Fibroblast of lung (primary cell): ENCODE measurements around the gene CHFR. TPM values are rescaled to one million over a fixed set of nuclear protein-coding genes. Genes with fewer than 3 reads are reported as not detected.
"Not testable (repeated sequence)": the region's sequence is repeated elsewhere in the genome, so short reads cannot be mapped to it uniquely, and the experiment has no call there.

Experiments used
- DNase-seq, 2 donors: peaks; one replicate each; pipeline versions ENCODE4 v3.0.0 to v3.0.0-alpha.2; 2010; ENCODE audit warnings: low read depth in 2 of 2
- H2AFZ ChIP-seq: 2 replicates; pipeline ENCODE4 v1.5.1; 2012; ENCODE audit warnings: low read length, control low read depth, inconsistent platforms
- H3K27ac ChIP-seq: 2 replicates; pipeline ENCODE4 v1.5.1; 2011; ENCODE audit warnings: low read length, control low read depth; ENCODE audit not compliant: insufficient read depth
- H3K27me3 ChIP-seq: 2 replicates; pipeline ENCODE4 v1.5.1; 2011; ENCODE audit warnings: mild to moderate bottlenecking, low read length; ENCODE audit not compliant: control insufficient read depth, insufficient read depth
- H3K36me3 ChIP-seq: 2 replicates; pipeline ENCODE4 v1.5.1; 2011; ENCODE audit warnings: low read length; ENCODE audit not compliant: control insufficient read depth, insufficient read depth
- H3K4me1 ChIP-seq: 2 replicates; pipeline ENCODE4 v1.5.1; 2011; ENCODE audit warnings: low read length; ENCODE audit not compliant: control insufficient read depth, insufficient read depth; ENCODE audit errors: extremely low read depth
- H3K4me2 ChIP-seq: 2 replicates; pipeline ENCODE4 v1.5.1; 2011; ENCODE audit warnings: low read length, control low read depth; ENCODE audit not compliant: insufficient read depth; ENCODE audit errors: extremely low read depth
- H3K4me3 ChIP-seq, 4 experiments: fragments of 200-600 bp in 1 of 4; sonication (generic) in 1 of 4; replicated peaks in 1 of 4; 2 replicates each; pipeline ENCODE4 v1.5.1; 2011 to 2016; ENCODE audit warnings: low read length in 4 of 4, low read depth in 3 of 4, mild to moderate bottlenecking in 3 of 4, control low read depth in 2 of 4, inconsistent platforms in 1 of 4, mixed read lengths in 1 of 4; ENCODE audit not compliant: insufficient read depth in 1 of 4; ENCODE audit errors: control extremely low read depth in 1 of 4
- H3K79me2 ChIP-seq: 2 replicates; pipeline ENCODE4 v1.5.1; 2012; ENCODE audit warnings: mild to moderate bottlenecking, low read length, inconsistent platforms; ENCODE audit not compliant: control insufficient read depth, insufficient read depth
- H3K9ac ChIP-seq: 2 replicates; pipeline ENCODE4 v1.5.1; 2011; ENCODE audit warnings: mild to moderate bottlenecking, low read length, control low read depth; ENCODE audit not compliant: insufficient read depth
- H3K9me3 ChIP-seq: 2 replicates; pipeline ENCODE4 v1.5.1; 2012; ENCODE audit warnings: low read depth, low read length; ENCODE audit not compliant: control insufficient read depth, insufficient read depth
- H4K20me1 ChIP-seq: 2 replicates; pipeline ENCODE4 v1.5.1; 2011; ENCODE audit warnings: low read length; ENCODE audit not compliant: control insufficient read depth, insufficient read depth; ENCODE audit errors: extremely low read depth
- EZH2 ChIP-seq: IDR thresholded peaks from 2 replicates; pipeline ENCODE4 v1.5.1; 2012; ENCODE audit warnings: low read length, control low read depth, mild to moderate bottlenecking; ENCODE audit errors: missing control alignments
- polyA plus RNA-seq, 2 donors: library from polyadenylated mRNA; depleted of rRNA in 1 of 2; stranded (reverse) in 1 of 2; unstranded in 1 of 2; fragments of >200 nt; gene quantifications; 2 replicates each; pipeline ENCODE4 v1.2.1, GENCODE V29; 2011 to 2012; ENCODE audit warnings: missing spikeins in 1 of 2
- total RNA-seq: library from RNA; depleted of rRNA; stranded (reverse); fragments of >200 nt; gene quantifications from 2 replicates; pipeline ENCODE4 v1.2.1, GENCODE V29; 2014
- TF ChIP-seq, protein P1 (sequence below), 2 donors: IDR thresholded peaks in 1 of 2; conservative IDR thresholded peaks in 1 of 2; 1 replicate in 1 of 2; 2 replicates in 1 of 2; pipeline ENCODE4 v1.5.1; 2011 to 2012; ENCODE audit warnings: low read length in 2 of 2, control low read depth in 1 of 2, inconsistent platforms in 1 of 2, low read depth in 1 of 2, mild to moderate bottlenecking in 1 of 2

The CHFR gene
- total and polyA plus RNA-seq, 2 donors (not counting 1 experiment from before 2014, with no cell fraction given) = 24.3 to 28.2 TPM

DNA sequence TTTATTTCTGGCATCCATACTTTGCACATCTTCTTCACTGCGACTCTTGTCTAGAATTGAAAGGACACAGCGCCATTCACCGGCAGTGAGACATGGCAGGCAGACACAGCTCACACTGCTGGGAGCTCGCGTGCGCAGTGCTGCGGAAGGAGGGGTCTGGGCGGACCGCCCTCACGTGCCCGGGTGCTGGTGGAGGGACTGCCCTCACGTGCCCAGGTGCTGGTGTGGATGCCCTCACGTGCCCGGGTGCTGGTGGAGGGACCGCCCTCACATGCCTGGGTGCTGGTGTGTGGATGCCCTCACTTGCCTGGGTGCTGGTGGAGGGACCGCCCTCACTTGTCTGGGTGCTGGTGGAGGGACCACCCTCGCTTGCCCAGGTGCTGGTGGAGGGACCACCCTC is 30.8 kb downstream of the CHFR start:
- Histone ChIP-seq H3K27me3 (no peaks in the 10 kb centered on the region), H3K4me1 (no peaks in the 10 kb centered on the region), H3K4me2 (no peak overlapping the region), H3K9me3 (no peaks in the 10 kb centered on the region), H2AFZ (no peak overlapping the region), H3K27ac (no peak overlapping the region), H3K36me3 (peaks cover 40% of the 10 kb centered on the region), H3K9ac (no peak overlapping the region), H4K20me1 (no peaks in the 10 kb centered on the region), H3K4me3 (no peak overlapping the region), H3K79me2 (no peaks in the 10 kb centered on the region)
- TF ChIP-seq EZH2 = no peak
- TF ChIP-seq, protein P1, sequence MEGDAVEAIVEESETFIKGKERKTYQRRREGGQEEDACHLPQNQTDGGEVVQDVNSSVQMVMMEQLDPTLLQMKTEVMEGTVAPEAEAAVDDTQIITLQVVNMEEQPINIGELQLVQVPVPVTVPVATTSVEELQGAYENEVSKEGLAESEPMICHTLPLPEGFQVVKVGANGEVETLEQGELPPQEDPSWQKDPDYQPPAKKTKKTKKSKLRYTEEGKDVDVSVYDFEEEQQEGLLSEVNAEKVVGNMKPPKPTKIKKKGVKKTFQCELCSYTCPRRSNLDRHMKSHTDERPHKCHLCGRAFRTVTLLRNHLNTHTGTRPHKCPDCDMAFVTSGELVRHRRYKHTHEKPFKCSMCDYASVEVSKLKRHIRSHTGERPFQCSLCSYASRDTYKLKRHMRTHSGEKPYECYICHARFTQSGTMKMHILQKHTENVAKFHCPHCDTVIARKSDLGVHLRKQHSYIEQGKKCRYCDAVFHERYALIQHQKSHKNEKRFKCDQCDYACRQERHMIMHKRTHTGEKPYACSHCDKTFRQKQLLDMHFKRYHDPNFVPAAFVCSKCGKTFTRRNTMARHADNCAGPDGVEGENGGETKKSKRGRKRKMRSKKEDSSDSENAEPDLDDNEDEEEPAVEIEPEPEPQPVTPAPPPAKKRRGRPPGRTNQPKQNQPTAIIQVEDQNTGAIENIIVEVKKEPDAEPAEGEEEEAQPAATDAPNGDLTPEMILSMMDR (conservative IDR thresholded peaks at IDR 0.05 in 1 of 2, IDR thresholded peaks at IDR 0.05 in 1 of 2; ENCODE audit: low read depth in 1 of 2, low read length in 2 of 2) = no peak
- DNase-seq = no peak

DNA sequence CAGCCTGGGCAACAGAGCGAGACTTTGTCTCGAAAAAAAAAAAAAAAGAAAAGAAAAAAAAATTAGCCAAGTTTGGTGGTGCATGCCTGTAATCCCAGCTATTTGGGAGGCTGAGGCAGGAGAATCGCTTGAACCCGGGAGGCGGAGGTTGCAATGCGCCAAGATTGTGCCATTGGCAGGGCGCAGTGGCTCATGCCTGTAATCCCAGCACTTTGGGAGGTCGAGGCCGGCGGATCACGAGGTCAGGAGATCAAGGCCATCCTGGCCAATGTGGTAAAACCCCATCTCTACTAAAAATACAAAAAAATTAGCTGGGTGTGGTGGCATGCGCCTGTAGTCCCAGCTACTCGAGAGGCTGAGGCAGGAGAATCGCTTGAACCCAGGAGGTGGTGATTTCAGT is 32.2 kb downstream of the CHFR start:
- not testable (repeated sequence) for H3K9me3 ChIP-seq, H3K27me3 ChIP-seq, H3K27ac ChIP-seq, H2AFZ ChIP-seq, H3K4me3 ChIP-seq, H3K79me2 ChIP-seq, H3K9ac ChIP-seq, H3K4me2 ChIP-seq, H3K4me1 ChIP-seq, DNase-seq, H4K20me1 ChIP-seq
- H3K36me3 ChIP-seq = peaks cover 45% of the 10 kb centered on the region

DNA sequence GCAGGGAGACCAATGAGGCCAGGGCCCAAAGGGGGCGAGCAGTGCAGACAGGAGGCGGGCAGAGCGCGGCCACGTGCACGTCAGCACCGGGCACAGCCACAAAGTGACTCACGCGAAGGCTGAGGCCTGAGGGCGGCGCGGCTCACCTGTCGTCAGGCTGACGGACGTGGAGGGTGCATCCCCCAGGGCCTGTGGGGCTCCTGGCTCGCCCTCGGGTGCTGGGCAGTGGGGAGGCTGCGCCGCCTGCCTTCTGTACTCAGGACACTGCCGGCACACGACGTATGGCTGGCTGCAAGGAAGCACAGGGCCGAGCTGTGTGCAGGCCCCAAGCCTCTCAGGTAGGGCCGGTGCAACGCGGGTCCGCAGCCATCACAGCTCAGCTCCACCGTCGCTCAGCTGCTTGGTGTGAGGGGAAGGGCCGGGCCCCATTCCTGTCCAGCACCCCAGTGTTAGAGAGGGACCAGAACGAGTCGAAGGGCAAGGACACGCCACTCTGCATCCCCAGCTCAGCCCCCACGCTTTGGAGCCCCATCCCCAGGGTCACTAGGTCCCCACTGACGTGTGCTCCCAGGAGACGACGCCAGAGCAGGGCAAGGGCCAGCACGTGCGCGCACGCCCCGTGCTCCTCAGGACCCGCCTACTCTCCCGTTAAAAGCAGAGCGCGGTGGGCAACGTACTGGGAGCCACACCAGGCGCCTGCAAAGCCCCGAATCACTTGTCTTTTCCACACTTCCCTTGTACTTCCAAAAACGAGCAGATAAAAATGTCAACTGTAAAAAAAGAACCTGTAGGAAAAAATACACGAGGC is 33.9 kb downstream of the CHFR start:
- Histone ChIP-seq H3K4me2 (no peak overlapping the region), H3K27ac (no peak overlapping the region), H3K9ac (no peak overlapping the region), H4K20me1 (no peaks in the 10 kb centered on the region), H3K9me3 (no peaks in the 10 kb centered on the region), H3K4me1 (no peaks in the 10 kb centered on the region), H3K36me3 (peaks cover 44% of the 10 kb centered on the region), H3K27me3 (no peaks in the 10 kb centered on the region), H2AFZ (no peak overlapping the region), H3K4me3 (no peak overlapping the region), H3K79me2 (no peaks in the 10 kb centered on the region)
- TF ChIP-seq, protein P1 (conservative IDR thresholded peaks at IDR 0.05 in 1 of 2, IDR thresholded peaks at IDR 0.05 in 1 of 2; ENCODE audit: low read depth in 1 of 2, low read length in 2 of 2) = no peak
- TF ChIP-seq EZH2 = no peak
- DNase-seq = no peak
